NCI-H345 treated with DMSO at 0.1 percent for 48 hours (cell line): ENCODE data around the gene PRKCZ.

ENCODE experiments used
- DNase-seq: peaks from one replicate; lab custom pipeline; 2025; ENCODE audit not compliant: unreplicated experiment; lab: John Stamatoyannopoulos, UW

The PRKCZ gene

GRCh38 chr1:2204415-2205190, 154.4 kb downstream of the PRKCZ start:
- DNase-seq: no peak

DNA sequence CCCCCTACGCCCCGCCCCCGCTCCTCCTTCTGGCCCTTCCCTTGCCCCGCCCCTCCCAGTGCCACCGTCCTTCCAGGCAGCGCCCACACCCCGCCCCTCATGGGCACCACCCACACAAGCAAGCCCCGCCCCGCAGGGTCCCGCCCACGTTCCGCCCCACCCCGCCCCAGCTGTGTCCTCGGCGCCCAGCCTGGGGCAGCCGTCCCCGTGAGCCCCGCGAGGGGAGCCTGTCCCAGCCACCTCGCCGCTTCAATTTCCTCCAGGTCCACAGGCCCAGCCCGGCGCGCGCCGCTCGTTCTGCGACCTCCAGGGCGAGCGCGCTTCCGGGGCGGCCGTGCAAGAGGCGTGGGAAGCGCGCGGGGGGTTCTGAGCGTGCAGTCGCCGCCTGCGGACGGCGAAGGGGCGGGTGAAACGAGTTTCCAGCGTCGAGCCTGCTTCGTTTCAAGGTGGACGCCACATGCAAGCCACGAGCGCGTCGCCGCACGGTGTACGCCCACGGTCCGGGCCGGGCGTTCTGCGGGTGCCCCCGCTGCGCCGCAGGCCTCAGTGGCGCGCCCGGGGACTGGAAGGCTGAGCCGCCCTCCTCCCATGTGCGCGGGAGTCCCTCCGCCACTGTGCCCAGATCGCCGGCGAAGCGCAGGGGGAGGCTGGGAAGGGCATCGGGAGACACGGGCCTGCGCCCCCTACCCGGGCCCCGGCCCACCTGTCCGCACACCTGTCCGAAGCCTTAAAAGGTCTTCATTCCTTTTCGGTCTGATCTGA, 155.2 kb downstream of the PRKCZ start:
- DNase-seq: peak; percentile 56

- no peak for DNase-seq
Measured at GRCh38 chr1:2206813-2207487, 156.7 kb downstream of the PRKCZ start.

DNA sequence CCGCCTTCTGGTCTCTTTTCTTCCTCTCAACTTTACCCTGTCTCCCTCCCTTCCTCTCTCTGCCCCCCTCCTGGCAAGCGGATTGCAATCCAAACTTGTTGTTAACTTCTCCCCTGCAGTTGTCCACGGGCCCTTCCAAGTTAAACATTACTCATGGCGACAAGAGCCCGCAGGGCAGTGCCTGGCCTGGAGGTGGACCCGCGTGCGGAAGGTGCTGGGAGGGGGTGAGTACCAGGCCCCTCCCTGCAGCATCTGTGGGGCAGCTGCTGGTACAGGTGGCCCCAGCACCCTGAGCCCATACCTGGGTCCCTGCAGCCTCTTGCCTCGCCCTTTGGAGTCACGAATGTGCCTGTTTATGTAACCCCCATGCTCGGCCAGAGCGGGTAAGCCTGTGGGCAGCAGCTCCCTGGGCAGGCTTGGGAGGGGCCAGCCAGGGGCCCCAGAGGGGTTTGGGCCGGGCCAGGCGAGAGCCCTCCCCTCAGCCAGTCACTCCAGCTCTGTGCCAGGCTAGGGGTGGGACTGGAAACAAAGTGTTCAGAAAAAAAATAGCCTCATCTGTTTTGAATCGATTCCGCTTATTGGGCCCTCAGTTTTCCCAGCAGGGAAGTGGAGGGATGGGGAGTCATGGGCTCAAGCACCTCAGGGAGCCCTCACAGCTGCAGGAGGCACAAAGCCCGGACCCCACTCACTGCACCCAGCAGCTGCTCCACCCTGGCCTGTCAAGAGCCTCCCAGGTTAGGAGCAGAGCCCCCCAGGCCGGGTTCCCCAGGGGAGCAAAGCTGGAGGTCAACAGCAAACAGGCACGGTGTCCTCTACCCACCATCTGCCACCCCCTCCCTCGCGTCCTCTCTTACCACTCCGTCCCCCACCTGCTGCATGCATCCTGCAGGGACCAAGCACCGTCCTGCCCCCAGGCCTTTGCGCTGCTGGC, 158.4 kb downstream of the PRKCZ start:
- no peak for DNase-seq

- DNase-seq: no peak
Measured at GRCh38 chr1:2209400-2210083, 159.3 kb downstream of the PRKCZ start.

- DNase-seq: no peak
Measured at GRCh38 chr1:2210084-2210653, 160.0 kb downstream of the PRKCZ start.

DNA sequence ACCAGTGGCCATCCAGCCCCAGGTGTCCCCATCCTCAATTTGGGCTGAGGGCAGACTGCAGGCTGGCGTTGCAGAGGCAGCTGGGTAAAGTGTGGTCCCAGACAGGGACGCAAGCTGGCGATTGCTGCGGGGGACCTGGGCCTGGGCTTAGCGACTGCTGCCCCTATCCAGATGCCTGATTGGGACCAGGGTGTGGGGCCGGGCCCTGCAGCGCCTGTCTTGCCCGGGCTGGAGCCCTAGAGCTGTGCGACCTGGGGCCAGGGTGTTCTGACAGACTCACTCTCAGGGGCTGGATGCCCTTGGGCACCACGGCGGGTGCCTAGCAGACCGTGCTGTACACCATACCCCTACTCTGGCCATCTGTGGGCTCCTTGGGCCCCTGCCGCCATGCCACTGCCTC, 160.6 kb downstream of the PRKCZ start:
- no peak for DNase-seq

- no peak for DNase-seq
Measured at GRCh38 chr1:2212274-2212531, 162.0 kb downstream of the PRKCZ start.

DNA sequence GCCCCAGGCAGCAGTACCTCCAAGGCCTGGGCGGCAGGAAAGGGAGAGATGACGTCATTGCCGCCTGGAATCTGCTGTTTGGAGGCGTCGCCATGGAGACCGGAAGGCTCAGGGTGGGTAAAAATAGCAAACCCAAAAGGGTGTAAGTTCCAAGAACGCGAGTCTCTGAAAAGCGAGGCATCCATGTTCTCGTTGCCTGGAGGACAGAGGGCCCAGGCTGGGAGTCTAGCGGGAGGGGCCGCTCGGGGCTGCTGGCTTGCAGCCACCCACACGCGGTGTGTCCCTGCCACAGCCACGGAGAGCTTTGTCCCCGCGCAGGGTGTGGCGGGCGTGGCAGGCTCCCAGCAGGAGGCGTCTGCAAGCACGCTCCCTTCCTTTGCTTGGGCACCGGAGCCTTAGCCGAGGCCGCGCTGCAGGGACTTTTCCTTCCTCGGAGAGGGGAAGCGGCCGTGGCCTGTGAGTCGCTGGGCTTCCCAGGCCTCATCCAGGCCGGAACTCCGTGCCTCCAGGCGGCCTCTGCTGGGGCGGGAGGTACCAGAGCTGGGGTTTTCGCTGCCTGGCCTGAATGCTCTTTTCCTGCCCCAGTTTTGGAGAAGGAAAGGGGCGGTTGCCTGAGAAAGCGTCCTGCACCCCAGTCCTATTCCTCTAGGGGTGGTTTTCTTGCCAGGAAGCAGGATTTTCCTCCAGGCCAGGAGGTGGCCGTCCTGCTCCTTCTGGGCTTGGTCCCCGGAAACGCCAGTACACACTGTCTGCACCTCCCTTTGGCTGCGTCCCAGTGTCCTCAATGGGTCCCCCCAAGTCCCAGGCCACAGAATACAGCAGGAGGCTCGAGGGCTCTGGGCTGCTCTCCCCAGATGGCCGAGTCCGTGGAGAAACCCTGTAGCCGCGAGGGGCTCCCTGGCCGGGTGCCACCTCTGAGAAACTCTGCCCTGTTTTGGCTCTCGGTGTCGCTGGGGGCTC, 162.6 kb downstream of the PRKCZ start:
- no peak for DNase-seq

DNA sequence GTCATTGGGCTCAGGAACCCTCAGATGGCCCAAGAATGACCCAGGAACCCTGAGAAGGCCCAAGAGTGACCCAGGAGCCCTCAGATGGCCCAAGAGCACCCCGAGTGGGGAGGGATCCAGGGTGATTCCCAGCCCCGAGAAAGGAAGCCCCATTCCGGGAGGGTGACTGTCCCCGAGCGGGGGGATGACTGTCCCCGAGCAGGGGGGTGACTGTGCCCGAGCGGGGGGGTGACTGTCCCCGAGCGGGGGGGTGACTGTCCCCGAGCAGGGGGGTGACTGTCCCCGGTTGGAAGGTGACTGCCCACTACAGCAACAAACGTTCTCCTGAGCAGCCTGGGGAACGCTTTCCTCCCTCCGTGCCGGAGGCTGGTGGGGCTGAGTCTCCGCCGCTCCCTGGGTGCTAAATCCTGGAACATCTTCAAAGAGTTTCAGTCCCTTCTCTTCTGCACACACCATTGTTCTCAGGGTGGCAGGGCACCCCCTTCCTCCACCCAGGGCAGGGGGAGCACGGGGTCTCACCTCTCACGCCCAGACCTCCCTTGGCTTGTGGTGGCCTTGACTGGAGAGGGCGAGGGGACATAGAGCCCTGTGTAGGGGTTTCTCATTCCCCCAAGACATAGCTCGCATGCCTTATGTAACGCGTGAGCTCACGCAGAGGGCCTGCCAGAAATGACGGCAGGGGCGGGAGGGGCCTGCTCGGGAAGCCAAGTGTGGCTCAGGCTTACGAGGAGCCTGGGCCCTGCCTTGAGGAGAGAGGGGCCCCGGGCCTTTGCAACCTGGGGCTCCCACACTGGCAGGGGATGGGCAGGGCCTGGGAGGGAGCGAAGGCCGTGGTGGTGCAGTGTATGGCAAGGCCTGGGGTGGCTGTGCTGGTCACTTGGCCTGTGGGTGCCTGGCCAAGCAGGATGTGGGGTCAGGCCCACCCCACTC, 163.6 kb downstream of the PRKCZ start:
- no peak for DNase-seq

- no peak for DNase-seq
Measured at GRCh38 chr1:2214541-2215241, 164.5 kb downstream of the PRKCZ start.

DNA sequence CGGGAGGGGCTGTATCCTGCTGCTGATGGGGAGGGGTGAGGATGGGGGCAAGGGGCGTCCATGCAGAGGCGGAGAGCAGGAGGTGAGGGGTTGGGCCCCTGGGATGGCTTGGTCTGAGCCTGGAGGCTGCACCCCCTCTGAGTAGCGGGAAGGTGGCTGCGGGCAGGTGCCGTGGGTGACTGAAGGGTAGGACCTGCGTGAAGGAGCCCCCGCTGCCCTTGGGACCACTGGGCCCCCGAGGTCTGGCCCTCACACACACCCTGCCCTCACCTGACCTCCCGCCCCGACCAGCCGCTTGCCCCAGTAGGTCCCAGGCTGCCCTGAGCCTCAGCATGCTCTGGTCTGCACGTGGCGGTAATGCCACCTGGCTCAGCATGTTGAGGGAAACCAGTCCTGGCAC, 165.1 kb downstream of the PRKCZ start:
- DNase-seq: no peak

DNA sequence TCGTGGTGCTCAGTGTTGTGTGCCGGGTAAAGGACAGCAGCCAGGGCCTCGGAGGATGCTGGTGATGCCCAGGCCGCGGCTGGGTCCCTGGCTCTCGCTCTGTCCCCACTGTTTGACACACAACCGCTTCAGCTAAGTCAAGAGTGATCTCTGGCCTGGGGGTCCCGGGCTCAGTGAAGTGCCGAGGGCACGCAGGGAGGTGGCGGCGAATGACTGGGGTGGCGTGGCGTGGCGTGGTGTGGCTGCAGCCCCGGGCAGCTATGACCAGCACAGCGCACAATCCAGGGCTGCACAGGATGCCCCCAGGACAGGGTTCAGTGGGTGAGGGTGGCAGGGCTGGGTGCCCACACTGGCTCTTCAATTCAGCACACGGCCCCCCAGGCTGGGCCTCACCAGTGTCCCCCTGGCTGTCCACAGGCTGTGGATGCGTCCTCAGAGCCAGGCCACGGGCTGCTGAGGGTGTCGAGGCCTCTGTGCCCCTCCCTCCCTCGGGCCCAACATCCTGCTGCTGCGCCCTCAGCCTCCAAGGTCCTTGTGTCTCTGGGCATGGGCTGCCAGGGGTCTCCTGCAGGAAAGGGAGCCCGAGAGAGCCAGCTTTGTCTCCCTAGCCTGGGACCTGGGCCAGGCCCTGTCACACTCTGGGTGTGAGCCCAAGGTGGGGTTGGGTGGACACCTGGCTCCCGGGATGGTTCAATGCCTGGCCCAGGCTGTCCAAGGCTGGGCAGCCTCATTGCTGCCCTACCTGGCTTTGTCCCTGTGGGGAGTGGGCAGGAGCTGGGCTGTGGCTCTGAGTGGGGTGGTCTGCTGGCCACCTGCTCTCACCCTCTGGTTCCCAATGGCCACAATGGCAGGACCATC, 165.9 kb downstream of the PRKCZ start:
- no peak for DNase-seq

DNA sequence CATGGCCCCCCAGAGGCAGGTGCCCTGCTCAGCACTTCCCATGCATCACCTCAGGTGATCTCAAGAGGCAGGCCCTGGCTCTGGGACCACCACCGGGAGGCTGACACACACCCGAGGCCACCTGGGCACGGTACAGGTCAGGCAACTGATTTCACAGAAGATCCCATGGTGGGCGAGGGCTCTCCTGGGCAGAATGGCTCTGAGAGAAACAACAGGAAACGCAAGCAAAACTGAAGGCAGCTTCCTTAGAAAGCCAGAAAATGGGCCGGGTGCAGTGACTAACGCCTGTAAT, 166.5 kb downstream of the PRKCZ start:
- no peak for DNase-seq

DNA sequence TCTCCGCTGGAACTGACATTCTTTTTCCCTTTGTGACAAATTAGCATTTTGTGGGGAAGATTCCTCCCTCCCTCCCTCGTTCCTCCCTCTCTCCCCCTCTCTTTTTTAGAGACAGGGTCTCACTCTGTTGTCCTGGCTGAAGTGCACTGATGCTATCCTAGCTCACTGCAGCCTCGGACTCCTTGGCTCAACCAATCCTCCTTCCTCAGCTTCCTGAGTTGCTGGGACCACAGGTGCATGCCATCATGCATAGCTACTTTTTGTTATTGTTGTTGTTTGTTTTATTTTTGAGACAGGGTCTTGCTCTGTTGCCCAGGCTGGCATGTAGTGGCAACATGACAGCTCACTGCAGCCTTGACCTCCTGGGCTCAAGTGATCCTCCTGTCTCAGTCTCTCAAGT, 171.1 kb downstream of the PRKCZ start:
- DNase-seq: no peak

DNA sequence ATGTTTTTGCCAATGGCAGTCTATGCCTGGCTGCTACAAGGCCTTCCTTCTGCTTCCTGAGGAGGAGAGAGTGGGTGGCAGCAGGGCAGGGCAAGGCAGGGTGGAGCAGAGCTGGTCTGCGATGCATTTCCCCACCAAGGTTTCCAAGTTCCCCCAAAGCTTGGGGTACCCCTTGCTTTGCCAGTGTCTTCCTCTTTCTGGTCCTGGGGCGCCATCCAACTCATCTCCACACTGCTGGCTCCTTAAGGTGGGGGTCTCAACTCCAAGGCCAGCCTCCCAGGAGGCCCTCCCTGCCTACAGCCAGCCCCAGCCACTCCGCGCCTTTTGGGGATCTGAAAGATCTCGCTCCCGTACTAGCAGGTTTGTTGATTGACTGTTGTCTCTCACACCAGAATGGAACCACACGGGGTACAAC, 174.0 kb downstream of the PRKCZ start:
- no peak for DNase-seq
